HepG2 (cell line): ENCODE data around the gene NCKIPSD. TPM values are rescaled to one million over a fixed set of nuclear protein-coding genes. Genes with fewer than 3 reads are reported as not detected.

Experiments used
- CAMTA2 ChIP-seq: sonication (generic); formaldehyde crosslinking; IDR thresholded peaks from 2 replicates; pipeline ENCODE4 v1.4.0; 2020; ENCODE audit warnings: mild to moderate bottlenecking, missing genetic modification reagents, borderline replicate concordance
- CBX2 ChIP-seq, 2 experiments: fragments of 200-600 bp in 1 of 2; sonication (generic); formaldehyde crosslinking in 1 of 2; IDR thresholded peaks; 2 replicates each; pipeline versions ENCODE4 v1.7.0 to v1.8.1; 2018 to 2022; ENCODE audit warnings: low read depth in 2 of 2, low read length in 1 of 2, mild to moderate bottlenecking in 1 of 2, missing genetic modification reagents in 1 of 2
- FOSL1 ChIP-seq: sonication (generic); formaldehyde crosslinking; IDR thresholded peaks from 2 replicates; pipeline ENCODE4 v1.9.0; 2021; ENCODE audit warnings: missing genetic modification reagents, borderline replicate concordance
- FOXJ3 ChIP-seq: sonication (generic); formaldehyde crosslinking; IDR thresholded peaks from 2 replicates; pipeline ENCODE4 v1.4.0; 2020; ENCODE audit warnings: missing genetic modification reagents, mild to moderate bottlenecking, borderline replicate concordance
- JUND ChIP-seq: sonication (generic); formaldehyde crosslinking; IDR thresholded peaks from 2 replicates; pipeline ENCODE4 v1.8.0; 2022; ENCODE audit warnings: mild to moderate bottlenecking, missing genetic modification reagents
- KDM6A ChIP-seq: IDR thresholded peaks from 2 replicates; pipeline ENCODE4 v1.6.1; 2016; ENCODE audit warnings: low read depth
- NCOA2 ChIP-seq: sonication (generic); formaldehyde crosslinking; IDR thresholded peaks from 2 replicates; pipeline ENCODE4 v1.8.0; 2022; ENCODE audit warnings: inconsistent platforms
- PPARG ChIP-seq: conservative IDR thresholded peaks from 2 replicates; pipeline ENCODE4 v1.6.1; 2016; ENCODE audit warnings: missing biosample characterization, missing genetic modification reagents
- ZNF335 ChIP-seq: sonication (generic); formaldehyde crosslinking; IDR thresholded peaks from 2 replicates; pipeline ENCODE4 v1.4.0; 2020; ENCODE audit warnings: missing genetic modification reagents
- ZNF430 ChIP-seq: sonication (generic); formaldehyde crosslinking; IDR thresholded peaks from 2 replicates; pipeline ENCODE4 v1.9.0; 2021; ENCODE audit warnings: mild to moderate bottlenecking, missing genetic modification reagents
- ZNF496 ChIP-seq: sonication (generic); formaldehyde crosslinking; IDR thresholded peaks from 2 replicates; pipeline ENCODE4 v1.8.1; 2023; ENCODE audit warnings: mild to moderate bottlenecking, moderate library complexity, missing genetic modification reagents; ENCODE audit not compliant: insufficient replicate concordance
- ZNF619 ChIP-seq: sonication (generic); formaldehyde crosslinking; IDR thresholded peaks from 2 replicates; pipeline ENCODE4 v1.4.0; 2020; ENCODE audit warnings: mild to moderate bottlenecking, missing genetic modification reagents
- ZSCAN31 ChIP-seq: sonication (generic); formaldehyde crosslinking; IDR thresholded peaks from 2 replicates; pipeline ENCODE4 v1.5.0; 2020; ENCODE audit warnings: low read depth, mild to moderate bottlenecking, missing genetic modification reagents
- polyA plus RNA-seq, 8 experiments: library from polyadenylated mRNA; depleted of rRNA in 3 of 8; stranded (reverse) in 7 of 8; unstranded in 1 of 8; fragments of >200 nt; fragmentation: Illumina TruSeq in 4 of 8; extraction: Trizol in 4 of 8; gene quantifications; 2 replicates each; pipeline versions ENCODE4 v1.2.1 to v1.2.3, GENCODE V29; 2011 to 2016; ENCODE audit warnings: low read depth in 4 of 8, missing spikeins in 1 of 8, mixed read lengths in 1 of 8; ENCODE audit not compliant: insufficient read depth in 1 of 8
- total RNA-seq, 5 experiments: library from RNA; depleted of rRNA; stranded (reverse); fragments of >200 nt; fragmentation: Illumina TruSeq; extraction: Trizol; gene quantifications; 2 replicates each; pipeline ENCODE4 v1.2.3, GENCODE V29; 2016; ENCODE audit warnings: low read depth in 1 of 5
- TF ChIP-seq, protein P1 (sequence below): sonication (generic); formaldehyde crosslinking; IDR thresholded peaks from 2 replicates; pipeline ENCODE4 v1.4.0; 2020; ENCODE audit warnings: missing genetic modification reagents
- TF ChIP-seq, protein P2 (sequence below): sonication (generic); formaldehyde crosslinking; IDR thresholded peaks from 2 replicates; pipeline ENCODE4 v1.9.0; 2022; ENCODE audit warnings: low read depth, missing genetic modification reagents
- TF ChIP-seq, protein P3 (sequence below): sonication (generic); formaldehyde crosslinking; IDR thresholded peaks from 2 replicates; pipeline ENCODE4 v1.5.0; 2020; ENCODE audit warnings: missing genetic modification reagents, mild to moderate bottlenecking, borderline replicate concordance
- TF ChIP-seq, protein P4 (sequence below): sonication (generic); formaldehyde crosslinking; IDR thresholded peaks from 2 replicates; pipeline ENCODE4 v1.5.0; 2020; ENCODE audit warnings: mild to moderate bottlenecking, missing genetic modification reagents
- TF ChIP-seq, protein P5 (sequence below): sonication (generic); formaldehyde crosslinking; IDR thresholded peaks from 2 replicates; pipeline ENCODE4 v1.5.1; 2020; ENCODE audit warnings: mild to moderate bottlenecking, moderate library complexity, missing genetic modification reagents

NCKIPSD gene
- total and polyA plus RNA-seq, 2 of the 13 experiments (the other 11 are each of a cell fraction or from before 2014, with no cell fraction given) = 13.5 to 35.2 TPM

DNA sequence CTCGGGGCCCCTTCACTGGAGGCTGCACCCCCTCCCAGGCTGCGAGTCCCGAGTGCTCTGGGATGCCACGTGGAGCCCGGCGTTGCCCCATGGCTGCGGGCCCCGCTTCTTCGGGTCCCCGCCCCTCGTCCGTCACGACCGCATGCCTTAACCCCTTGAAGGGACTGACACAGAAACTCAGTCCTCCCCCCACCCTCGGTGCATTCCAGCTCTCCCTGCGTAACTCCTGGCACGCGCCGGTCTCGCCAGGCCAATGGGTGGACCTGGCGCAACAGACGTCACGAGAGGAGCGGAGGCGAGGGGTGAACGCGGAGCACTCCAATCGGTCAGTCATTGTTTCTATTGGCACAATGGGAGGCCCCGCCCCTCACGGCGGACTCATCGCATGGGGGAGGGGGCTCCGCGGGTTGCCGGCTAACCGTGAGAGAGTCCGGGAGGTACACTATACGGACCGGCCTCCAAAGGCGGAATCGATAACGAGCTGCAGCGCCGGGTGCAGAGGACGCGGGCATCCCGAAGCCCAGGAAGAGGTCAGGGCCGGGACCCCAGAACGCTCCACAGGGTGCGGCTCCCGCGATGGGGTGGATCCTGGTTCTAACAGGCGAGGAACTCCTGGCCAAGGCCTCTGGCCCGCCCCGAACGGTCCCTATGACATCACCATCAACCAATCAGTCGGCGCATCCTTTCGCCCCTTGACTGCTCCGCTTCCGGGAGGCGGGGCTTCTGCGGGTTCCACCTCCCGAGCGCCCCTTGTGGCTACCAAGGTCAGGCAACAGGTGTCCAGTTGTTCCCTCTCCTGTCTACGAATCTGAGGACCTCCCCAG is 22.0 kb downstream of the NCKIPSD start (continued):
- TF ChIP-seq, protein P1, sequence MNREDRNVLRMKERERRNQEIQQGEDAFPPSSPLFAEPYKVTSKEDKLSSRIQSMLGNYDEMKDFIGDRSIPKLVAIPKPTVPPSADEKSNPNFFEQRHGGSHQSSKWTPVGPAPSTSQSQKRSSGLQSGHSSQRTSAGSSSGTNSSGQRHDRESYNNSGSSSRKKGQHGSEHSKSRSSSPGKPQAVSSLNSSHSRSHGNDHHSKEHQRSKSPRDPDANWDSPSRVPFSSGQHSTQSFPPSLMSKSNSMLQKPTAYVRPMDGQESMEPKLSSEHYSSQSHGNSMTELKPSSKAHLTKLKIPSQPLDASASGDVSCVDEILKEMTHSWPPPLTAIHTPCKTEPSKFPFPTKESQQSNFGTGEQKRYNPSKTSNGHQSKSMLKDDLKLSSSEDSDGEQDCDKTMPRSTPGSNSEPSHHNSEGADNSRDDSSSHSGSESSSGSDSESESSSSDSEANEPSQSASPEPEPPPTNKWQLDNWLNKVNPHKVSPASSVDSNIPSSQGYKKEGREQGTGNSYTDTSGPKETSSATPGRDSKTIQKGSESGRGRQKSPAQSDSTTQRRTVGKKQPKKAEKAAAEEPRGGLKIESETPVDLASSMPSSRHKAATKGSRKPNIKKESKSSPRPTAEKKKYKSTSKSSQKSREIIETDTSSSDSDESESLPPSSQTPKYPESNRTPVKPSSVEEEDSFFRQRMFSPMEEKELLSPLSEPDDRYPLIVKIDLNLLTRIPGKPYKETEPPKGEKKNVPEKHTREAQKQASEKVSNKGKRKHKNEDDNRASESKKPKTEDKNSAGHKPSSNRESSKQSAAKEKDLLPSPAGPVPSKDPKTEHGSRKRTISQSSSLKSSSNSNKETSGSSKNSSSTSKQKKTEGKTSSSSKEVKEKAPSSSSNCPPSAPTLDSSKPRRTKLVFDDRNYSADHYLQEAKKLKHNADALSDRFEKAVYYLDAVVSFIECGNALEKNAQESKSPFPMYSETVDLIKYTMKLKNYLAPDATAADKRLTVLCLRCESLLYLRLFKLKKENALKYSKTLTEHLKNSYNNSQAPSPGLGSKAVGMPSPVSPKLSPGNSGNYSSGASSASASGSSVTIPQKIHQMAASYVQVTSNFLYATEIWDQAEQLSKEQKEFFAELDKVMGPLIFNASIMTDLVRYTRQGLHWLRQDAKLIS = no peak
- TF ChIP-seq ZNF496 (CRISPR knock-in tag) (no peak), ZNF619 (CRISPR knock-in tag) (peak; percentile 84; the same call in 1 of the 2 replicates), FOSL1 (no peak), FOXJ3 (CRISPR knock-in tag) (peak; percentile 73; the same call in 1 of the 2 replicates), KDM6A (CRISPR knock-in tag) (no peak), JUND (CRISPR knock-in tag) (peak; percentile 55; the same call in 1 of the 2 replicates), CAMTA2 (CRISPR knock-in tag) (no peak), ZSCAN31 (CRISPR knock-in tag) (peak; percentile 20), CBX2 (IDR thresholded peaks at IDR 0.05; ENCODE audit: low read depth, low read length) (no peak), CBX2 (CRISPR knock-in tag; IDR thresholded peaks at IDR 0.05; ENCODE audit: low read depth) (no peak), PPARG (no peak), ZNF430 (peak; percentile 78; the same call in 1 of the 2 replicates), ZNF335 (CRISPR knock-in tag) (peak; percentile 79; the same call in 1 of the 2 replicates), NCOA2 (CRISPR knock-in tag) (peak; percentile 55)
- TF ChIP-seq, protein P2, sequence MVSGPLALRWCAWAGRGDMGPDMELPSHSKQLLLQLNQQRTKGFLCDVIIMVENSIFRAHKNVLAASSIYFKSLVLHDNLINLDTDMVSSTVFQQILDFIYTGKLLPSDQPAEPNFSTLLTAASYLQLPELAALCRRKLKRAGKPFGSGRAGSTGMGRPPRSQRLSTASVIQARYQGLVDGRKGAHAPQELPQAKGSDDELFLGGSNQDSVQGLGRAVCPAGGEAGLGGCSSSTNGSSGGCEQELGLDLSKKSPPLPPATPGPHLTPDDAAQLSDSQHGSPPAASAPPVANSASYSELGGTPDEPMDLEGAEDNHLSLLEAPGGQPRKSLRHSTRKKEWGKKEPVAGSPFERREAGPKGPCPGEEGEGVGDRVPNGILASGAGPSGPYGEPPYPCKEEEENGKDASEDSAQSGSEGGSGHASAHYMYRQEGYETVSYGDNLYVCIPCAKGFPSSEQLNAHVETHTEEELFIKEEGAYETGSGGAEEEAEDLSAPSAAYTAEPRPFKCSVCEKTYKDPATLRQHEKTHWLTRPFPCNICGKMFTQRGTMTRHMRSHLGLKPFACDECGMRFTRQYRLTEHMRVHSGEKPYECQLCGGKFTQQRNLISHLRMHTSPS (CRISPR knock-in tag) = peak; percentile 43; the same call in 1 of the 2 replicates
- TF ChIP-seq, protein P3, sequence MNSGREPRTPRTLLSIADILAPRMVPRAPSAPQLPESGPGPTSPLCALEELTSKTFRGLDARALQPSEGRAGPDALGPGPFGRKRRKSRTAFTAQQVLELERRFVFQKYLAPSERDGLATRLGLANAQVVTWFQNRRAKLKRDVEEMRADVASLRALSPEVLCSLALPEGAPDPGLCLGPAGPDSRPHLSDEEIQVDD = no peak
- TF ChIP-seq, protein P4, sequence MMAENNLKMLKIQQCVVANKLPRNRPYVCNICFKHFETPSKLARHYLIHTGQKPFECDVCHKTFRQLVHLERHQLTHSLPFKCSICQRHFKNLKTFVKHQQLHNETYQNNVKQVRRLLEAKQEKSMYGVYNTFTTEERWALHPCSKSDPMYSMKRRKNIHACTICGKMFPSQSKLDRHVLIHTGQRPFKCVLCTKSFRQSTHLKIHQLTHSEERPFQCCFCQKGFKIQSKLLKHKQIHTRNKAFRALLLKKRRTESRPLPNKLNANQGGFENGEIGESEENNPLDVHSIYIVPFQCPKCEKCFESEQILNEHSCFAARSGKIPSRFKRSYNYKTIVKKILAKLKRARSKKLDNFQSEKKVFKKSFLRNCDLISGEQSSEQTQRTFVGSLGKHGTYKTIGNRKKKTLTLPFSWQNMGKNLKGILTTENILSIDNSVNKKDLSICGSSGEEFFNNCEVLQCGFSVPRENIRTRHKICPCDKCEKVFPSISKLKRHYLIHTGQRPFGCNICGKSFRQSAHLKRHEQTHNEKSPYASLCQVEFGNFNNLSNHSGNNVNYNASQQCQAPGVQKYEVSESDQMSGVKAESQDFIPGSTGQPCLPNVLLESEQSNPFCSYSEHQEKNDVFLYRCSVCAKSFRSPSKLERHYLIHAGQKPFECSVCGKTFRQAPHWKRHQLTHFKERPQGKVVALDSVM (CRISPR knock-in tag) = peak; percentile 80
- TF ChIP-seq, protein P5, sequence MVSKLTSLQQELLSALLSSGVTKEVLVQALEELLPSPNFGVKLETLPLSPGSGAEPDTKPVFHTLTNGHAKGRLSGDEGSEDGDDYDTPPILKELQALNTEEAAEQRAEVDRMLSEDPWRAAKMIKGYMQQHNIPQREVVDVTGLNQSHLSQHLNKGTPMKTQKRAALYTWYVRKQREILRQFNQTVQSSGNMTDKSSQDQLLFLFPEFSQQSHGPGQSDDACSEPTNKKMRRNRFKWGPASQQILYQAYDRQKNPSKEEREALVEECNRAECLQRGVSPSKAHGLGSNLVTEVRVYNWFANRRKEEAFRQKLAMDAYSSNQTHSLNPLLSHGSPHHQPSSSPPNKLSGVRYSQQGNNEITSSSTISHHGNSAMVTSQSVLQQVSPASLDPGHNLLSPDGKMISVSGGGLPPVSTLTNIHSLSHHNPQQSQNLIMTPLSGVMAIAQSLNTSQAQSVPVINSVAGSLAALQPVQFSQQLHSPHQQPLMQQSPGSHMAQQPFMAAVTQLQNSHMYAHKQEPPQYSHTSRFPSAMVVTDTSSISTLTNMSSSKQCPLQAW = no peak; the same call in none of the 2 replicates
